Panc1 (cell line): Measurements from ENCODE around the gene KCNN3.

Experiments used
- CTCF ChIP-seq: fragments of 450-650 bp; IDR thresholded peaks from 2 replicates; pipeline ENCODE4 v1.5.1; 2017; ENCODE audit warnings: mild to moderate bottlenecking
- TCF7L2 ChIP-seq: IDR thresholded peaks from 2 replicates; pipeline ENCODE4 v1.6.1; 2011; ENCODE audit warnings: mild to moderate bottlenecking, low read depth, low read length, inconsistent platforms

- TF ChIP-seq TCF7L2 (no peak), CTCF (no peak)
Observed at GRCh38 chr1:154729577-154729976, 140.5 kb downstream of the KCNN3 start.
